HG03469 (cell line): Measurements from ENCODE around the gene SPACA9.

Source experiments
- ATAC-seq: cut with Tn5 transposase; IDR thresholded peaks from one replicate; pipeline ENCODE4 v1.9.1; 2021; ENCODE audit warnings: mild to moderate bottlenecking, moderate library complexity, moderate number of reproducible peaks; ENCODE audit not compliant: unreplicated experiment

SPACA9 gene

DNA sequence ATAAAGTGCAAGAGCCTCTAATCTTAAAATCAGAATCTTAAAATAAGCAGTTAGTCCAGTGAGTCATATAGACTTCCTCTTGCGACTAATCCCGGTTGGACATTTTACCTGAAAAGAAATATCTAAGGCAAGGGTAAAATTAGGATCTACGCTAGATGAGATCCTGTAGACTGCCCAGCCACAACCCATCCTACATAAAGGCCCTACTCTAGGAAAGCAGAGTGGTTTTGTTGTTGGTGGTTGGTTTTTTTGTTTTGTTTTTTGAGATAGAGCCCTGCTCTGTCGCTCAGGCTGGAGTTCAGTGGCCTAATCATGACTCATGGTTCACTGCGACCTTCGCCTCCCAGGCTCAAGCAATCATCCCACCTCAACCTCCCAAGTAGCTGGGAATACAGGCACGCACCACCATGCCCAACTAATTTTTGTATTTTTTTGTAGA is 58.8 kb downstream of the SPACA9 start:
- ATAC-seq: no peak

DNA sequence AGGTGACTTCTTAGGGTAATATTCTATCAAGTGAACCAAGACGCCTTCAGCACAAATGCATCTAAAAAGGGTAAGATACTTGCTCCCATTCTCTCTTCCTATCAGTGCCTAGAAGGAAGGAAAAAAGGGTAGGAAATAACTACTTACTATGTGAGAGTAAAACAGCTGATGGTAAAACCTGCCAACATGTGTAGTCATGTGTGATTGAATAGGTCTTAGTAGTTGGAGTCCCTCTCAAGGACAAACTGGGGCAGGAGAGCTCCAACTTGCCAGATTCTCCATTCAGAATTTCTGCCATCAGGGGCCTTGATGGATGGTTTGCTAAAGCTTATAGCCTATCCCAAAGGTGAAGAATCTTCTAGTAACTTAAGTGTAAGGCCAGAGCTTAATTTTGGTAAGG is 60.5 kb downstream of the SPACA9 start:
- ATAC-seq: no peak
